ENCODE measurements around the gene CCNE1. TPM values are rescaled to one million over a fixed set of nuclear protein-coding genes. Genes with fewer than 3 reads are reported as not detected.

The CCNE1 gene
- total RNA-seq, 1 donor from 2014 or later, result 16.5 TPM

DNA sequence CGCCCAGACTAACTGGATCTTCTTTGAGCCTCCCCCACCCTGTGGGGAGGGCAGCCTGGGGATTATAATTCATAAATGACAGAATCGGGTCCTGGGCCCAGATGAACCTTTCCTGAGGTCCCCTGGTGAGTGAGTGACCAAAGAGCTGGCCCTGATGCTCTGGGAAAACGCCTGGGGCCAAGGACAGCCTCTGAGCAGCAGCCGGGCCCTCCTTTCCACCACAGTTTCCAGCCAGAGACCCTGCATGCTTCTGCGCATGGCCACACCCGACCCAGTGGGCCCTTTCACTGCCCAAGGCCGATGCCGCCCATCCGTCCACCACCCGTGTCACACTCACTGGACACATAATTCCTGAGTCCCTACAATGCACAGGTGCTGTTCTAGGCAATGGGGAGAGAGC, 43.6 kb upstream of the CCNE1 start:
- no peak overlapping the region for H3K27ac Mint-ChIP-seq
- TF ChIP-seq CTCF (IDR thresholded peaks at IDR 0.05; ENCODE audit: unreplicated experiment), result no peak
- H3K4me3 Mint-ChIP-seq (ENCODE audit: low read depth), result no peak overlapping the region
- no peaks in the 10 kb centered on the region for H3K36me3 Mint-ChIP-seq (ENCODE audit: insufficient read depth)
- peaks cover 11% of the 10 kb centered on the region for H3K27me3 Mint-ChIP-seq
- peaks cover 3% of the 10 kb centered on the region for H3K4me1 Mint-ChIP-seq (ENCODE audit: low read depth)
- no peaks in the 10 kb centered on the region for H3K9me3 Mint-ChIP-seq (ENCODE audit: low read depth)
- no peak for DNase-seq (ENCODE audit: low spot score, unreplicated experiment)

- no peak for TF ChIP-seq CTCF (IDR thresholded peaks at IDR 0.05; ENCODE audit: unreplicated experiment)
- Mint-ChIP-seq H3K27ac (no peak overlapping the region), H3K9me3 (ENCODE audit: low read depth) (no peaks in the 10 kb centered on the region), H3K4me3 (ENCODE audit: low read depth) (no peak overlapping the region), H3K36me3 (ENCODE audit: insufficient read depth) (no peaks in the 10 kb centered on the region), H3K4me1 (ENCODE audit: low read depth) (peaks cover 3% of the 10 kb centered on the region), H3K27me3 (peaks cover 8% of the 10 kb centered on the region)
- DNase-seq (ENCODE audit: low spot score, unreplicated experiment), result no peak
Measured at GRCh38 chr19:29769997-29770396, 41.8 kb upstream of the CCNE1 start.

- no peak for TF ChIP-seq CTCF (IDR thresholded peaks at IDR 0.05; ENCODE audit: unreplicated experiment)
- DNase-seq (ENCODE audit: low spot score, unreplicated experiment), result no peak
- no peaks in the 10 kb centered on the region for H3K9me3 Mint-ChIP-seq (ENCODE audit: low read depth)
- peaks cover 8% of the 10 kb centered on the region for H3K27me3 Mint-ChIP-seq
- no peaks in the 10 kb centered on the region for H3K36me3 Mint-ChIP-seq (ENCODE audit: insufficient read depth)
- no peak overlapping the region for H3K27ac Mint-ChIP-seq
- H3K4me3 Mint-ChIP-seq (ENCODE audit: low read depth), result no peak overlapping the region
- H3K4me1 Mint-ChIP-seq (ENCODE audit: low read depth), result peaks cover 10% of the 10 kb centered on the region
Measured at GRCh38 chr19:29770648-29771047, 41.1 kb upstream of the CCNE1 start.

- peak; percentile 81 for TF ChIP-seq CTCF (IDR thresholded peaks at IDR 0.05; ENCODE audit: unreplicated experiment)
- Mint-ChIP-seq H3K9me3 (ENCODE audit: low read depth) (no peaks in the 10 kb centered on the region), H3K36me3 (ENCODE audit: insufficient read depth) (no peaks in the 10 kb centered on the region), H3K4me1 (ENCODE audit: low read depth) (peaks cover 11% of the 10 kb centered on the region), H3K27me3 (peaks cover 2% of the 10 kb centered on the region), H3K4me3 (ENCODE audit: low read depth) (no peak overlapping the region), H3K27ac (no peak overlapping the region)
- peak; percentile 58 for DNase-seq (ENCODE audit: low spot score, unreplicated experiment)
Measured at GRCh38 chr19:29771708-29772414, 39.9 kb upstream of the CCNE1 start.

- Mint-ChIP-seq H3K27ac (no peak overlapping the region), H3K4me3 (ENCODE audit: low read depth) (no peak overlapping the region), H3K27me3 (no peaks in the 10 kb centered on the region), H3K4me1 (ENCODE audit: low read depth) (peaks cover 11% of the 10 kb centered on the region), H3K9me3 (ENCODE audit: low read depth) (no peaks in the 10 kb centered on the region), H3K36me3 (ENCODE audit: insufficient read depth) (no peaks in the 10 kb centered on the region)
- no peak for TF ChIP-seq CTCF (IDR thresholded peaks at IDR 0.05; ENCODE audit: unreplicated experiment)
- no peak for DNase-seq (ENCODE audit: low spot score, unreplicated experiment)
Measured at GRCh38 chr19:29772696-29773095, 39.1 kb upstream of the CCNE1 start.

Data from progenitor cell of endocrine pancreas (in vitro differentiated cells).